HEK293 (cell line): ENCODE data around the gene CCDC9.
A peak's percentile ranks its signal among the peaks of the same experiment; 100 is the strongest.

Source experiments
- INSM2 ChIP-seq: fragments of 450-650 bp; formaldehyde crosslinking; IDR thresholded peaks from 2 replicates; pipeline ENCODE4 v1.5.1; 2016; ENCODE audit warnings: missing biosample characterization, missing genetic modification characterization
- KLF16 ChIP-seq: fragments of 450-650 bp; formaldehyde crosslinking; IDR thresholded peaks from 2 replicates; pipeline ENCODE4 v1.5.1; 2017; ENCODE audit warnings: missing biosample characterization, missing genetic modification characterization
- KLF7 ChIP-seq: fragments of 450-650 bp; formaldehyde crosslinking; IDR thresholded peaks from 2 replicates; pipeline ENCODE4 v1.5.1; 2016; ENCODE audit warnings: missing biosample characterization, missing genetic modification characterization, borderline replicate concordance
- KLF8 ChIP-seq: fragments of 450-650 bp; formaldehyde crosslinking; IDR thresholded peaks from 2 replicates; pipeline ENCODE4 v1.5.1; 2016; ENCODE audit warnings: missing biosample characterization, missing genetic modification characterization
- KLF9 ChIP-seq: fragments of 450-650 bp; formaldehyde crosslinking; IDR thresholded peaks from 2 replicates; pipeline ENCODE4 v1.5.1; 2016; ENCODE audit warnings: missing biosample characterization, missing genetic modification characterization, low read depth
- WT1 ChIP-seq: fragments of 450-650 bp; formaldehyde crosslinking; IDR thresholded peaks from 2 replicates; pipeline ENCODE4 v1.5.1; 2016; ENCODE audit warnings: missing biosample characterization, missing genetic modification characterization
- ZBTB17 ChIP-seq: fragments of 450-650 bp; formaldehyde crosslinking; IDR thresholded peaks from 2 replicates; pipeline ENCODE4 v1.5.1; 2016; ENCODE audit warnings: missing biosample characterization, missing genetic modification characterization
- ZBTB6 ChIP-seq: fragments of 450-650 bp; formaldehyde crosslinking; IDR thresholded peaks from 2 replicates; pipeline ENCODE4 v1.5.1; 2017; ENCODE audit warnings: missing biosample characterization, missing genetic modification characterization
- ZBTB8A ChIP-seq: fragments of 450-650 bp; formaldehyde crosslinking; IDR thresholded peaks from 2 replicates; pipeline ENCODE4 v1.5.1; 2016; ENCODE audit warnings: missing biosample characterization, missing genetic modification characterization
- ZFP69B ChIP-seq: fragments of 450-650 bp; formaldehyde crosslinking; IDR thresholded peaks from 2 replicates; pipeline ENCODE4 v1.5.1; 2016; ENCODE audit warnings: missing biosample characterization, missing genetic modification characterization
- ZNF121 ChIP-seq: fragments of 450-650 bp; formaldehyde crosslinking; IDR thresholded peaks from 2 replicates; pipeline ENCODE4 v1.5.1; 2016; ENCODE audit warnings: missing biosample characterization, missing genetic modification characterization
- ZNF138 ChIP-seq: fragments of 450-650 bp; formaldehyde crosslinking; IDR thresholded peaks from 2 replicates; pipeline ENCODE4 v1.5.1; 2016; ENCODE audit warnings: missing biosample characterization, missing genetic modification characterization, borderline replicate concordance
- ZNF169 ChIP-seq: fragments of 450-650 bp; formaldehyde crosslinking; IDR thresholded peaks from 2 replicates; pipeline ENCODE4 v1.5.1; 2016; ENCODE audit warnings: missing biosample characterization, missing genetic modification characterization
- ZNF24 ChIP-seq: fragments of 450-650 bp; formaldehyde crosslinking; IDR thresholded peaks from 2 replicates; pipeline ENCODE4 v1.5.1; 2016; ENCODE audit warnings: missing biosample characterization, missing genetic modification characterization
- ZNF266 ChIP-seq: fragments of 450-650 bp; formaldehyde crosslinking; IDR thresholded peaks from 2 replicates; pipeline ENCODE4 v1.5.1; 2016; ENCODE audit warnings: missing biosample characterization, missing genetic modification characterization, low read depth
- ZNF280D ChIP-seq: fragments of 450-650 bp; formaldehyde crosslinking; IDR thresholded peaks from 2 replicates; pipeline ENCODE4 v1.5.1; 2016; ENCODE audit warnings: missing biosample characterization, missing genetic modification characterization
- ZNF341 ChIP-seq: fragments of 450-650 bp; formaldehyde crosslinking; IDR thresholded peaks from 2 replicates; pipeline ENCODE4; 2016; ENCODE audit warnings: low read depth, missing biosample characterization, missing genetic modification characterization
- ZNF362 ChIP-seq: fragments of 450-650 bp; formaldehyde crosslinking; IDR thresholded peaks from 2 replicates; pipeline ENCODE4 v1.5.1; 2016; ENCODE audit warnings: missing biosample characterization, missing genetic modification characterization
- ZNF391 ChIP-seq: fragments of 450-650 bp; formaldehyde crosslinking; IDR thresholded peaks from 2 replicates; pipeline ENCODE4 v1.5.1; 2016; ENCODE audit warnings: low read depth, missing biosample characterization, missing genetic modification characterization, borderline replicate concordance
- ZNF488 ChIP-seq: fragments of 450-650 bp; formaldehyde crosslinking; IDR thresholded peaks from 2 replicates; pipeline ENCODE4 v1.5.1; 2016; ENCODE audit warnings: missing biosample characterization, missing genetic modification characterization
- ZNF610 ChIP-seq: fragments of 450-650 bp; formaldehyde crosslinking; IDR thresholded peaks from 2 replicates; pipeline ENCODE4 v1.5.1; 2016; ENCODE audit warnings: missing biosample characterization, missing genetic modification characterization, borderline replicate concordance
- TF ChIP-seq, protein P1 (sequence below): fragments of 450-650 bp; formaldehyde crosslinking; IDR thresholded peaks from 2 replicates; pipeline ENCODE4 v1.5.1; 2017; ENCODE audit warnings: missing biosample characterization, missing genetic modification characterization
- TF ChIP-seq, protein P2 (sequence below): fragments of 450-650 bp; formaldehyde crosslinking; IDR thresholded peaks from 2 replicates; pipeline ENCODE4 v1.5.1; 2016; ENCODE audit warnings: missing biosample characterization, missing genetic modification characterization, borderline replicate concordance

CCDC9 gene

GRCh38 chr19:47227352-47228167, 28.8 kb upstream of the CCDC9 start (continued):
- TF ChIP-seq ZNF138 (tag by site-specific recombination) (no peak), ZNF280D (0 out of 2 replicates have a peak, but pooled peaks have one; percentile 6), KLF7 (tag by site-specific recombination) (peak; percentile 87), ZNF169 (no peak), ZFP69B (peak; percentile 83), ZNF391 (tag by site-specific recombination) (no peak), KLF8 (peak; percentile 86), KLF9 (peak; percentile 88), ZNF341 (tag by site-specific recombination) (peak; percentile 91), ZBTB8A (tag by site-specific recombination) (peak; percentile 91), KLF16 (tag by site-specific recombination) (peak; percentile 84; the same call in 1 of the 2 replicates), INSM2 (tag by site-specific recombination) (0 out of 2 replicates have a peak, but pooled peaks have one; percentile 32), ZNF488 (tag by site-specific recombination) (no peak), ZNF610 (tag by site-specific recombination) (0 out of 2 replicates have a peak, but pooled peaks have one; percentile 29), ZBTB17 (tag by site-specific recombination) (peak; percentile 69), ZBTB6 (tag by site-specific recombination) (peak; percentile 56; the same call in 1 of the 2 replicates), ZNF266 (tag by site-specific recombination) (no peak), ZNF362 (tag by site-specific recombination) (no peak), ZNF121 (tag by site-specific recombination) (peak; percentile 84), WT1 (peak; percentile 54), ZNF24 (peak; percentile 76; the same call in 1 of the 2 replicates)
- TF ChIP-seq, protein P1, sequence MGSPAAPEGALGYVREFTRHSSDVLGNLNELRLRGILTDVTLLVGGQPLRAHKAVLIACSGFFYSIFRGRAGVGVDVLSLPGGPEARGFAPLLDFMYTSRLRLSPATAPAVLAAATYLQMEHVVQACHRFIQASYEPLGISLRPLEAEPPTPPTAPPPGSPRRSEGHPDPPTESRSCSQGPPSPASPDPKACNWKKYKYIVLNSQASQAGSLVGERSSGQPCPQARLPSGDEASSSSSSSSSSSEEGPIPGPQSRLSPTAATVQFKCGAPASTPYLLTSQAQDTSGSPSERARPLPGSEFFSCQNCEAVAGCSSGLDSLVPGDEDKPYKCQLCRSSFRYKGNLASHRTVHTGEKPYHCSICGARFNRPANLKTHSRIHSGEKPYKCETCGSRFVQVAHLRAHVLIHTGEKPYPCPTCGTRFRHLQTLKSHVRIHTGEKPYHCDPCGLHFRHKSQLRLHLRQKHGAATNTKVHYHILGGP, result peak; percentile 52; the same call in 1 of the 2 replicates
- TF ChIP-seq, protein P2, sequence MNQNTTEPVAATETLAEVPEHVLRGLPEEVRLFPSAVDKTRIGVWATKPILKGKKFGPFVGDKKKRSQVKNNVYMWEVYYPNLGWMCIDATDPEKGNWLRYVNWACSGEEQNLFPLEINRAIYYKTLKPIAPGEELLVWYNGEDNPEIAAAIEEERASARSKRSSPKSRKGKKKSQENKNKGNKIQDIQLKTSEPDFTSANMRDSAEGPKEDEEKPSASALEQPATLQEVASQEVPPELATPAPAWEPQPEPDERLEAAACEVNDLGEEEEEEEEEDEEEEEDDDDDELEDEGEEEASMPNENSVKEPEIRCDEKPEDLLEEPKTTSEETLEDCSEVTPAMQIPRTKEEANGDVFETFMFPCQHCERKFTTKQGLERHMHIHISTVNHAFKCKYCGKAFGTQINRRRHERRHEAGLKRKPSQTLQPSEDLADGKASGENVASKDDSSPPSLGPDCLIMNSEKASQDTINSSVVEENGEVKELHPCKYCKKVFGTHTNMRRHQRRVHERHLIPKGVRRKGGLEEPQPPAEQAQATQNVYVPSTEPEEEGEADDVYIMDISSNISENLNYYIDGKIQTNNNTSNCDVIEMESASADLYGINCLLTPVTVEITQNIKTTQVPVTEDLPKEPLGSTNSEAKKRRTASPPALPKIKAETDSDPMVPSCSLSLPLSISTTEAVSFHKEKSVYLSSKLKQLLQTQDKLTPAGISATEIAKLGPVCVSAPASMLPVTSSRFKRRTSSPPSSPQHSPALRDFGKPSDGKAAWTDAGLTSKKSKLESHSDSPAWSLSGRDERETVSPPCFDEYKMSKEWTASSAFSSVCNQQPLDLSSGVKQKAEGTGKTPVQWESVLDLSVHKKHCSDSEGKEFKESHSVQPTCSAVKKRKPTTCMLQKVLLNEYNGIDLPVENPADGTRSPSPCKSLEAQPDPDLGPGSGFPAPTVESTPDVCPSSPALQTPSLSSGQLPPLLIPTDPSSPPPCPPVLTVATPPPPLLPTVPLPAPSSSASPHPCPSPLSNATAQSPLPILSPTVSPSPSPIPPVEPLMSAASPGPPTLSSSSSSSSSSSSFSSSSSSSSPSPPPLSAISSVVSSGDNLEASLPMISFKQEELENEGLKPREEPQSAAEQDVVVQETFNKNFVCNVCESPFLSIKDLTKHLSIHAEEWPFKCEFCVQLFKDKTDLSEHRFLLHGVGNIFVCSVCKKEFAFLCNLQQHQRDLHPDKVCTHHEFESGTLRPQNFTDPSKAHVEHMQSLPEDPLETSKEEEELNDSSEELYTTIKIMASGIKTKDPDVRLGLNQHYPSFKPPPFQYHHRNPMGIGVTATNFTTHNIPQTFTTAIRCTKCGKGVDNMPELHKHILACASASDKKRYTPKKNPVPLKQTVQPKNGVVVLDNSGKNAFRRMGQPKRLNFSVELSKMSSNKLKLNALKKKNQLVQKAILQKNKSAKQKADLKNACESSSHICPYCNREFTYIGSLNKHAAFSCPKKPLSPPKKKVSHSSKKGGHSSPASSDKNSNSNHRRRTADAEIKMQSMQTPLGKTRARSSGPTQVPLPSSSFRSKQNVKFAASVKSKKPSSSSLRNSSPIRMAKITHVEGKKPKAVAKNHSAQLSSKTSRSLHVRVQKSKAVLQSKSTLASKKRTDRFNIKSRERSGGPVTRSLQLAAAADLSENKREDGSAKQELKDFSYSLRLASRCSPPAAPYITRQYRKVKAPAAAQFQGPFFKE (tag by site-specific recombination), result no peak
